HG03135 (cell line): Measurements from ENCODE around the gene NR2C2AP.
A peak's percentile ranks its signal among the peaks of the same experiment; 100 is the strongest.
"Not testable (repeated sequence)": the region's sequence is repeated elsewhere in the genome, so short reads cannot be mapped to it uniquely, and the experiment has no call there.

Source experiments
- ATAC-seq: cut with Tn5 transposase; IDR thresholded peaks from one replicate; pipeline ENCODE4 v1.9.1; 2021; ENCODE audit warnings: mild to moderate bottlenecking, moderate library complexity; ENCODE audit not compliant: unreplicated experiment

Gene NR2C2AP, protein sequence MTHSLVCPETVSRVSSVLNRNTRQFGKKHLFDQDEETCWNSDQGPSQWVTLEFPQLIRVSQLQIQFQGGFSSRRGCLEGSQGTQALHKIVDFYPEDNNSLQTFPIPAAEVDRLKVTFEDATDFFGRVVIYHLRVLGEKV

GRCh38 chr19:19203012-19203856, at the start of gene NR2C2AP:
TSS of gene NR2C2AP (minus strand) at chr19:19203414. CDS start at chr19:19203060, 354 bp downstream.
- ATAC-seq: peak; percentile 88

DNA sequence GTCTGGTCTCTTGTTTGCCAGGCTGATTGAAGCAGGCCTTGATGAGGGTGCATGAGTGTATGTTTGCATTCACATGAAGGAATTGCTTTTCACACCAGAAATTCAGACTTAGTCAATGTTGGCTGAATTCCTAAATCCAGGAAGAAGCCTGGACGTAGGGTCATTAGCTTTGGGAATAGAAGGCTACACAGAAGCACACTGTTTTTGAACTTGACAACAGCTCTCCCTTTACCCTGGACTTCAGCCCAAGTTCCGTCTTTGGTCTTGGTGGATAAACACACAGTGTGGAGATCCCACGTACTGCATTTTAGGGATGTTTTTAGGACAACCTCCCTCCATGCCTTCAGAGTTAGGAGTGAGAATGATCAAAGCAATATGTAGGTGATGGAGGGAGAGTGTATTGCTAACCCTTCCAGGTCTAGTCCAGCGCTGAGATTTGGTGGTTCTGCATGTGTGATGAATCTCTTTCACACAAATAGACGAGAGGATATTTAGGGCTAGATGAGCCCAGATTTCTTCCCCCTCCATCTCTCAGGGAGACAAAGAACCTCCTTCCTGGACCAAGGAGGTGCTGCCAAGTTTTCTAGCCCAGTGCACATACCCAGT, 47.1 kb upstream of the NR2C2AP start:
- ATAC-seq: no peak

GRCh38 chr19:19240476-19240875, 37.3 kb upstream of the NR2C2AP start:
- ATAC-seq: no peak

- ATAC-seq: no peak
Measured at GRCh38 chr19:19239675-19240074, 36.5 kb upstream of the NR2C2AP start.

GRCh38 chr19:19238126-19238894, 35.1 kb upstream of the NR2C2AP start:
- no peak for ATAC-seq

DNA sequence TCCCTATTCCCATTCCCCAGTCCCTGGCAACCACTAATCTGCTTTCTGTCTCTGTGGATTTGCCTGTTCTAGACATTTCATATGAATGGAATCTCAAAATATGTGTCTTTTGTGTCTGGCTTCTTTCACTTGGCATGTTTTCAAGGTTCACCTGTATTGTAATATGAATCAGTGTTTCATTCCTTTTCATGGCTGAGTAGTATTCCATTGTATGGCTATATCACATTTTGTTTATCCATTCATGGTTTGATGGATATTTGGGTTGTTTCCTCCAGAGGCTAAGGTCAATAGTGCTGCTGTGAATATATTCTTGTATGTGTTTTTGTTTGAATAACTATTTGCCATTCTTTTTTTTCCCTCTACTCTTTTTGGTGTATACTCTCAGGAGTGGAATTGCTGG, 33.0 kb upstream of the NR2C2AP start:
- no peak for ATAC-seq

- ATAC-seq: no peak
Measured at GRCh38 chr19:19234220-19234816, 31.1 kb upstream of the NR2C2AP start.

GRCh38 chr19:19232261-19232721, 29.1 kb upstream of the NR2C2AP start:
- ATAC-seq: no peak

GRCh38 chr19:19230999-19231398, 27.8 kb upstream of the NR2C2AP start:
- no peak for ATAC-seq

DNA sequence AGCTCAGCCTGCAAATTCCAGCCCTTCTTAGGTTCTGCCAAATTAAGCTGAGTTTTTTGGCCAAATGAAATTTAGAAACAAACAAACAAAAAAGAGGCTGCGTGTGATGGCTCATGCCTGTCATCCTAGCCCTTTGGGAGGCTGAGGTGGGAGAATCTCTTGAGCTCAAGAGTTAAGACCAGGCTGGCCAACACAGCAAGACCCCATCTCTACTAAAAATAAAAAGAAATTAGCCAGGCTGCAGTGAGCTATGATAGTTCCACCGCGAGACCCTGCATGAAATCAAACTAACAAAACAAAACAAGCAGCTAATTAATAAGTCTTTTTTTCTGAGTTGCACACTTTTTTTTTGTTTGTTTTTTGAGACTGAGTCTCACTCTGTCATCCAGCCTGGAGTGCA, 26.5 kb upstream of the NR2C2AP start:
- ATAC-seq: no peak

DNA sequence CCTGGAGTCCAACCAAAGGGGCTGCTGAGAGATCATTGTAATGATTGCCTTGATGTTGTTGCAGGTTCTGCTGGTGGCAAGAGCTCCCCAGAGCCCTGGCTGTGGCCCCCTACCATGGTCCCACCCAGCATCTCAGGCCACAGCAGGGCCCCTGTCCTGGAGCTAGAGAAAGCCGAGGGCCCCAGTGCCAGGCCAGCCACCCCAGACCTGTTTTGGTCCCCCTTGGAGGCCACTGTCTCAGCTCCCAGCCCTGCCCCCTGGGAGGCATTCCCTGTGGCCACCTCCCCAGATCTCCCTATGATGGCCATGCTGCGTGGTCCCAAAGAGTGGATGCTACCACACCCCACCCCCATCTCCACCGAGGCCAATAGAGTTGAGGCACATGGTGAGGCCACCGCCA, 24.0 kb upstream of the NR2C2AP start:
- no peak for ATAC-seq

GRCh38 chr19:19226663-19227062, 23.4 kb upstream of the NR2C2AP start:
- ATAC-seq: no peak

GRCh38 chr19:19226204-19226603, 23.0 kb upstream of the NR2C2AP start:
- no peak for ATAC-seq

GRCh38 chr19:19224852-19225494, 21.8 kb upstream of the NR2C2AP start:
- no peak for ATAC-seq

DNA sequence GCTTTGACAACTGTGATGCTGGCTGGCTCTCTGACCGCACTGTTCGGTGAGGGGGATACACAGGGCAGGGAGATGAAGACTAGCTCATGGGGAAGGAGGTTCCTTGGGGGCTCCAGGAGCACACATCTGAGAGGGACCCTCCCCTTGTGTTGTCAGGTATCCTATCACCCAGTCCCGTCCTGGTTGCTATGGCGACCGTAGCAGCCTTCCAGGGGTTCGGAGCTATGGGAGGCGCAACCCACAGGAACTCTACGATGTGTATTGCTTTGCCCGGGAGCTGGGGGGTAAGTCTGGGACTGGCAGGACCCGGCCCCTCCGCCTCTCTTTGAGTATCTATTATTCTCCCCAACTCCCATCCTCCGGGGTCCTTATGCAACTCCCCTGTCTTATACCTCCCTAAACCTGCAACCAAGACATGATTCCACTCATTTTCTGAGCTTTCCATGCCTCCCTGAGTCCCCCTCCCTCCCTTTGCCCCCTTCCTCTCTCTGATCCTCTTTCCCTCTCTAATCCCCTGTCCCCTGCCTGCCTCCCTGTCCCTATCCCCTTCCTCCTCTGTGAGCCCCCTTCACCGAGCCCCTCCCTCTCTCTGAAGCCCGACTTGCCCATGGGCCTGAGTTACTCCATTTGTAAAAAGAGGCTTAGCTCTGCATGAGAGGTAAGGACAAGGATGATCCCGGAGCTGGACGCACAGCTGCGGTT, 21.1 kb upstream of the NR2C2AP start:
- no peak for ATAC-seq

DNA sequence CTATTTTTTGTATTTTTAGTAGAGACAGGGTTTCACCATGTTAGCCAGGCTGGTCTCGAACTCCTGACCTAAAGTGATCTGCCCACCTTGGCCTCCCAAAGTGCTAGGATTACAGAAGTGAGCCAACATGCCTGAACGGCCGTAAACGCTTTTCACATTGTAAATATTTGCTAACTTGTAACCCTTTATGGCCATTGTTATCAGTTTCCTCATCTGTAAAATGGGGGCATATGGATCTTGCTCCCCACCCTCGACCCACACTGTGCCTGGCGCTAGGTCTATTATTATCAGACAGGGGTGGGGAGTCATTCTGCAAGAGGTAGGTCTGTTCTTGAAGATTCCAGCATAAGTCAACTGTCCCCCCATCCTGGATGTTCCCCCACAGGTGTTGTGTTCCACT, 20.4 kb upstream of the NR2C2AP start:
- ATAC-seq: no peak

GRCh38 chr19:19223060-19223459, 19.8 kb upstream of the NR2C2AP start:
- ATAC-seq: no peak

DNA sequence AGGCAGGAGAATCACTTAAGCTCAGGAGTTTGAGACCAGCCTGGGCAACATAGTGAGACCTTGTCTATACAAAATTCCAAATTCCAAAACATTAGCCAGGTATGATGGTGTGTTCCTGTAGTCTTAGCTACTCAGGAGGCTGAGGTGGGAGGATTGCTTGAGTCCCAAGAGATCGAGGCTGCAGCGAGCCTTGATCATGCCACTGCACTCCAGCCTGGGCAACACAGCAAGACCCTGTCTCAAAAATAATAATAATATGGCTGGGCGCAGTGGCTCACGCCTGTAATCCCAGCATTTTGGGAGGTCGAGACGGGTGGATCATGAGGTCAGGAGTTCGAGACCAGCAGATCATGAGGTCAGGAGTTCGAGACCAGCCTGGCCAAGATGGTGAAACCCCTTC, 17.8 kb upstream of the NR2C2AP start:
- ATAC-seq: not testable (repeated sequence)

GRCh38 chr19:19218911-19219310, 15.7 kb upstream of the NR2C2AP start:
- no peak for ATAC-seq

DNA sequence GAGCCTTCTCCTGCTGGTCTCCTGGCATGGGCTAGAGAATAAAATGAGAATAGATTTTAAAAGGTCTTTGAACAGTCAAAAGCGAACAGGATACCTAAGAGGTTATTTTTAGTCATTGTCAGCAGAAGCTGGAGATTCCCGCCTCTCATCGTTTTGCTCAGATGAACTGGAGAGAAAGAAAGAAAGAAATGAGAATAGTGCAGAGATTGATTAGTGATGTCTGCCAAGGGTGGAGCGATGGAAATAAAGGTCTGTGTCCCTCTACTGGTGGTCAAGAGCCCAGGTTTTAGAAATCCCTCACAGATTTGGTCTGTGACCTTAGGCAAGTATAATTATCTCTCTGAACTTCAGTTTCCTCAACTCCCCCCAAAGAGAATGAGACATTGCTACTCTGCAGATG, 13.9 kb upstream of the NR2C2AP start:
- ATAC-seq: no peak
